ENCODE results near the gene ASXL3.

The ASXL3 gene

GRCh38 chr18:33665187-33665586, 87.2 kb downstream of the ASXL3 start:
- H3K27me3 ChIP-seq (ENCODE audit: insufficient read depth, low read length, poor library complexity), result no peaks in the 10 kb centered on the region
- H3K9me3 ChIP-seq (ENCODE audit: insufficient read depth, low read length, severe bottlenecking), result no peaks in the 10 kb centered on the region
- H4K20me1 ChIP-seq (ENCODE audit: insufficient read depth, low read length), result no peaks in the 10 kb centered on the region
- H3K79me2 ChIP-seq (ENCODE audit: insufficient read depth, low read length), result no peaks in the 10 kb centered on the region
- H3K4me2 ChIP-seq (ENCODE audit: insufficient read depth, low read length), result no peak overlapping the region
- H3K36me3 ChIP-seq (ENCODE audit: insufficient read depth, low read length), result no peaks in the 10 kb centered on the region
- no peaks in the 10 kb centered on the region for H3K4me1 ChIP-seq (ENCODE audit: insufficient read depth, low read length)
- ATAC-seq (ENCODE audit: insufficient read depth, low read depth), result no peak
- H2AFZ ChIP-seq (ENCODE audit: low read depth, low read length), result no peak overlapping the region
- no peak overlapping the region for H3K27ac ChIP-seq (ENCODE audit: low read length)
- H3K4me3 ChIP-seq (ENCODE audit: low read depth in 1 of 2, low read length in 2 of 2), result no peak overlapping the region
- DNase-seq, result no peak
- H3K9ac ChIP-seq (ENCODE audit: low read depth, low read length), result no peak overlapping the region
- TF ChIP-seq CTCF (IDR thresholded peaks at IDR 0.05; ENCODE audit: borderline replicate concordance, extremely low read depth, low read length, poor library complexity, severe bottlenecking), result no peak
- TF ChIP-seq EZH2 (IDR thresholded peaks at IDR 0.05; ENCODE audit: borderline replicate concordance, low read depth, low read length, severe bottlenecking), result no peak

GRCh38 chr18:33665641-33666040, 87.6 kb downstream of the ASXL3 start:
- no peak overlapping the region for H3K4me3 ChIP-seq (ENCODE audit: low read depth in 1 of 2, low read length in 2 of 2)
- no peaks in the 10 kb centered on the region for H3K27me3 ChIP-seq (ENCODE audit: insufficient read depth, low read length, poor library complexity)
- DNase-seq, result no peak
- ATAC-seq (ENCODE audit: insufficient read depth, low read depth), result no peak
- H4K20me1 ChIP-seq (ENCODE audit: insufficient read depth, low read length), result no peaks in the 10 kb centered on the region
- H3K36me3 ChIP-seq (ENCODE audit: insufficient read depth, low read length), result no peaks in the 10 kb centered on the region
- H3K27ac ChIP-seq (ENCODE audit: low read length), result no peak overlapping the region
- no peak overlapping the region for H2AFZ ChIP-seq (ENCODE audit: low read depth, low read length)
- no peaks in the 10 kb centered on the region for H3K9me3 ChIP-seq (ENCODE audit: insufficient read depth, low read length, severe bottlenecking)
- no peak overlapping the region for H3K9ac ChIP-seq (ENCODE audit: low read depth, low read length)
- H3K4me2 ChIP-seq (ENCODE audit: insufficient read depth, low read length), result no peak overlapping the region
- TF ChIP-seq CTCF (IDR thresholded peaks at IDR 0.05; ENCODE audit: borderline replicate concordance, extremely low read depth, low read length, poor library complexity, severe bottlenecking) (no peak), EZH2 (IDR thresholded peaks at IDR 0.05; ENCODE audit: borderline replicate concordance, low read depth, low read length, severe bottlenecking) (no peak)
- H3K79me2 ChIP-seq (ENCODE audit: insufficient read depth, low read length), result no peaks in the 10 kb centered on the region
- H3K4me1 ChIP-seq (ENCODE audit: insufficient read depth, low read length), result no peaks in the 10 kb centered on the region

DNA sequence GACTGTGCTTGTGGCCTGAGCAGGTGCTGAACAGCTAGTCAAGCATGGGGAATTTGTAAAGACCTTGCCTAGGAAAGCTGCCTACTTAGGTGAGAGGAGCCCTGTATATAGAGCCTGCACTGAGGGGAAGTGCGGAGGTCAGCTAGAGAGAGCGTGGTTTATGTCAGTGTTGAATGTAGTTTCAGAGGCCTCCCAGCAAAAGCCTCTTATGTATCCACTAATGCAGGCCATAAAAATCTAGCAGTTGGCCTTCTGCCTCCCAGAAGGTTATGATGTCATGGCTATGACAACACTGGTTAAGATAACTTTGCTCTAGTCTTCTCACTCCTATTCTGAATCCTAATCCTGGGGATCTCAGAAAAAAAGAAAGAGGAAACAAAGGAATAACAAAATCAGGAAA, 88.9 kb downstream of the ASXL3 start:
- H3K27ac ChIP-seq (ENCODE audit: low read length), result no peak overlapping the region
- ATAC-seq (ENCODE audit: insufficient read depth, low read depth), result no peak

More for the DNA sequence above, 88.9 kb downstream of the ASXL3 start:
- no peaks in the 10 kb centered on the region for H3K27me3 ChIP-seq (ENCODE audit: insufficient read depth, low read length, poor library complexity)
- H3K79me2 ChIP-seq (ENCODE audit: insufficient read depth, low read length), result no peaks in the 10 kb centered on the region
- H3K4me1 ChIP-seq (ENCODE audit: insufficient read depth, low read length), result no peaks in the 10 kb centered on the region
- no peak overlapping the region for H3K9ac ChIP-seq (ENCODE audit: low read depth, low read length)
- no peaks in the 10 kb centered on the region for H3K36me3 ChIP-seq (ENCODE audit: insufficient read depth, low read length)
- H3K4me2 ChIP-seq (ENCODE audit: insufficient read depth, low read length), result no peak overlapping the region
- no peaks in the 10 kb centered on the region for H3K9me3 ChIP-seq (ENCODE audit: insufficient read depth, low read length, severe bottlenecking)
- H2AFZ ChIP-seq (ENCODE audit: low read depth, low read length), result no peak overlapping the region
- no peak for DNase-seq
- TF ChIP-seq EZH2 (IDR thresholded peaks at IDR 0.05; ENCODE audit: borderline replicate concordance, low read depth, low read length, severe bottlenecking) (no peak), CTCF (IDR thresholded peaks at IDR 0.05; ENCODE audit: borderline replicate concordance, extremely low read depth, low read length, poor library complexity, severe bottlenecking) (no peak)
- no peak overlapping the region for H3K4me3 ChIP-seq (ENCODE audit: low read depth in 1 of 2, low read length in 2 of 2)
- H4K20me1 ChIP-seq (ENCODE audit: insufficient read depth, low read length), result no peaks in the 10 kb centered on the region
